IPS-NIHi7 (cell line): ENCODE measurements around the gene TMTC1.

Source experiments
- DNase-seq: peaks from one replicate; pipeline ENCODE4 v3.0.0; 2012; ENCODE audit warnings: mixed read lengths; ENCODE audit errors: extremely low spot score

TMTC1 gene

DNA sequence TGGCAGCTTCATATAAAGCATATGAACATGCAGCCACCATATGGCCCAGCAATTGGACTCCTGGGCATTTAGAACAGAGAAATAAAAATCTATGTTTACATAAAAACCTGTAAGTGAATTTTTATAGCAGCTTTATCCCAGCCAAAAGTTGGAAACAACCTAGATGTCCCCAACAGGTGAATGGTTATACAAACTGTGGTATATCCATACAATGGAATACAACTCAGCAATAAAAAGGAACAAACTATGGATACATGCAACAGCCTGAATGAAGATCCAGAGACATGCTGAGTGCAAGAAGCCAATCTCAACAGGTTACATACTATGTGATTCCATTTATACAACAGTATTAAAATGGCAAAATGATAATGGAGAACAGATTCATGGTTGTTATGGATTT, 3.7 kb downstream of the TMTC1 start:
- no peak for DNase-seq

- no peak for DNase-seq
Observed at GRCh38 chr12:29778531-29778930, 5.2 kb downstream of the TMTC1 start.

DNA sequence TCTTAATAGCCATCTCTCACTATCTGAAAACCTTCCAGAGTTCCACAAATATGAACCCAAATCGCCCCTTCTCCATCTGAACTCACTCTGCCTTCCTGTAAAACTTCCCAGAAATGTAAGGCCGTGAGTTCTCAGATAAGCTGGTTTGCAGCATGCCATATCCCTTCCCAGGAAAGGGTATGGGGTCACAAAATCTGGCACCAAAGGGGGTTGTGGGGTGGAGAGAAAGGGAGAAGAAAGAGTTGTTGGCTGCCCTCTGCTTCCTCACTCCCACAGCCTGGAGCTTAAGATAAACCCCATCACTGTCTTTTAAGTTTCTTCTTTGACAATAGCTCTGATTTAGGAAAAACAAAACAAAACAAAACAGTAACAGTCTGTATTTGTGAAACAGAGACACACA, 10.7 kb downstream of the TMTC1 start:
- no peak for DNase-seq

GRCh38 chr12:29771786-29772185, 12.0 kb downstream of the TMTC1 start:
- DNase-seq, result no peak

DNA sequence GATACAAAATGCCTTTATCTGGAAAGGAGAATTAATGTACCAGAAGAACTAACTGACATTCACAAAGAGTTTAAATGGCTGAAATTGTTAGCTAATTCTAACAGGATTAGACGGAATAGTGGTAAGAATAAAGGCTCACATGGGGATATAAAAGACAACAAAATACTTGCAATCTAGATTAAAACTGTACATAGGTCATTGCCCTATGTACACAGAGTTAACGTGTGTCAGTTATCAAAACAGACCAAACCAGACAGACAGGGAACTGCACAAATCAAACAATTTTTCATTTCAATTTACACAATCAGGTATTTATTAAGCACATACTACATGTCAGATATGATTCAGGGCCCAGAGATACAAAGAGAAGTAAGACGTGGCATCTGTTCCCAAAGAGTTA, 12.6 kb downstream of the TMTC1 start:
- DNase-seq, result no peak

DNA sequence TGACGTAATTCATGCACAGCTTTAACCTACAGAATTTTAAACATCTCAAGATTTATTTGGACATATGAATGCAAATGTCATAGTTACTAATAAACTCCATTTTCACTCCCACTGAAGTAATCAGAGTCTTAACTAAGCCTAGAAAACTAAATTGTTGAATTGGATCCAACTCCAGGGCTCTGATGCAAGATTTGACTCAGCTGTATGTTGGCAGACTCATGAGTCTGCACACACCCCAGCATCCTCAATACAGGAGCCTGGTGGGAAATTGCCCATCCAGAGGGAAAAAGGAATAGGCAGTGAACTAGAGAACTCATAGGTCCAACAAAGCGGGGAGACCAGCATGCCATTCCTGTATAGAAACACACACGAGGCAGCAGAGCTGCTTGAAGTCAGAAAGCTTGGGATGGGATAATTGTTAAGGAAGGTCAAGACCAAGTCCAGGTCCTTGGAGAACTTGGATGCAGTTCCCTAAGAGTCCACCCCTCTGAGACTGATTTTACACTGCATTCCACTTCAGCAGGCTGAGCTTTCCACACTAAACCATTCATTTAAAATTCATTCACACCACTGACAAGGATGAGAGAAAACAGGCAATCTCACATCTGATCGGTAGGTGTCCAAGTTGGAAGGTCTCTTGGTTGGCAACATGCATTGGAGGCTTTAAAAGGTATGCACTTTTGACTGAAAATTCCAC, 14.4 kb downstream of the TMTC1 start:
- DNase-seq, result no peak

DNA sequence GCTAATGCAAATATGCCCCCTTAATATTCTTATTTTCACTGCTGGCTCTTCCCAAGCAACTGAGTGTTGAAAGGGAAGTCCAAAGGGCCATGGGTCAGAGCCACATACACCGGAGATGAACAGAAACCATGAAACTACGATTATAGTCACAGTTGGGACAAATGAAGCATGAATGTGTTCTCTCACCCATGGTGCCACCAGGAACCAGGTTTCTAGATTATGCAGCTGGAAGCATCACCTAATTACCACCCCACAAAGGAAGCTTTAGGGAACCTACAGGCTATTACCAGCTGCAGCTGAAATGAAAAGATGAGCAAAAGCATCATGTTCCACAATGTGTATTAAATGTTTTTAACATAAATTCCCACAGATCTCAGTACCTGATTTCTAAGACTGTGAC, 15.4 kb downstream of the TMTC1 start:
- no peak for DNase-seq

- no peak for DNase-seq
Observed at GRCh38 chr12:29763301-29763683, 20.4 kb downstream of the TMTC1 start.

DNA sequence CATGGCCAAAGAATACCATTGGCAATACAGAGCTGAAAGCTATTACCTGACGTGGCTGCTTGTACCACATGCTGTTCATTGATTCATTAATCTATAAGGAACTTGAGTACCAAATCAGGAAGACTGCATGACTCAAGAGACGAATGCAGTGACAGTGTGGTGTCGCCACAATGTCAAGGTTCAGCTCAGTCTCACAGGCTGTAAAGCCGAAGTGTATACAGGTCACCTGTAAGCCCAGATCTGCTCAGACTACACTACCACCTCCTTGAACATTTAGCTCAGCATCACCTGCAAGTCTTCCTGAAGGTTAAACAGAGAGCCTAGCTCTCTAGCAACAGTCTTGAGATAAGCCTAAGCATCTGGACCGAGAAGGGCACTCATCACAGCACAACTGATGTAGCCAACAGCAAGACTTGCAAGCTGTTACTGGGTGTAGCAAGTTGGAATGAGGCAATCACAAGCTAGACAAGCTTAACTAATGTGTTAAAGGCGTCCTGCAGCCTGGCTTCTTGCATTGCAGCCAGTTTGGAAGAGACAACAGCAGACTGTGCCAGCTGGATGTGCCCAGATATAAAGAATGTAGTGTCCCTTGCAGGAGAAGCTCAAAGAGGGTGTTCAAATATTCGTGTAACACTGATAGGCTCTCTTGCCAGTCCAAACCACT, 21.0 kb downstream of the TMTC1 start:
- no peak for DNase-seq

- DNase-seq, result no peak
Observed at GRCh38 chr12:29759950-29760349, 23.8 kb downstream of the TMTC1 start.

DNA sequence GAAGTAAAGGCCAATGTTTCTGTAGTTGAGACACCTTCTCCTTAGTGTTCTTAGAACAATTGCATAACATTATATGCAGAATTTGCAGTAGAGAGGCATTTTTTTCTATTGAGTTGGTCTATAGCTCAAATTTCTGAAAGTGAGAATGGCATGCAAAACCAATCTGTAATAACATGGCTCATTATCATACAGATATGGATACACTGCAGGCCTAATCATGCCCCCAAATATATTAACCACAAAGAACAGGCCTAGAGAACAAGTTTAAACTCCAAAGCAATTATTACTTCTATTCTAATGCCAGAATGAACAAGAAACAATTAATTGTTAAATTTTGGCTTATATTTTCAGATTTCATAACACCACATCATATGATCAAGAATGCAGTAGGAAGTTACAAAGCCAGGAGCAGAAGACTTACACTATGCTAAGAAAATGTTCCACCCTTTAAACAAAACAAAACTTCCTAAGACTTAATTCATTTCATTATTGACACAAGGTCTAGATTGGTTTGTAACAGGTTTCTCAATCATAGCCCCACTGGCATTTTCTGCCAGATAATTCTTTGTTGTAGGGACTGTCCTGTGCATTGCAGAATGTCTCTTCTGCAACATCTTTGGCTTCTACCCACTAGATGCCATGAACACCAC, 26.9 kb downstream of the TMTC1 start:
- DNase-seq, result no peak

GRCh38 chr12:29754235-29755189, 29.2 kb downstream of the TMTC1 start:
- no peak for DNase-seq

DNA sequence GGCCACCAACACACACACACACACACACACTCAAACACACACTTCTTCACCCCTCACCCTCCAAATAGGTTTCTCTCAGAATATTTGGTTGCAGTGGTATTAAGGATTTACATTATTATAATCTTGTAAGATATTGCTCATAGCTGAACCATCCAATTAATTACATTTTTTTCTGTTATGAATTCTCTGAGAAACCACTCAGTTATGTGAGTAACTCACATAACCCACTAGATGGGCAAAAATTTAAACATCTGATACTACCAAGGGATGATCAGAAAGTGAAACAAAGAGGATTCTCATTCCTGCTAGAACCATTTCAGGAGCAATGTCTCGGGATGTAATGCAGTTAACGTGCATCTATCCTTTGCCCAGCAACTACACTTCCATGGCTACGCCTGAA, 31.6 kb downstream of the TMTC1 start:
- DNase-seq, result no peak

GRCh38 chr12:29751676-29752075, 32.1 kb downstream of the TMTC1 start:
- DNase-seq, result no peak

- DNase-seq, result no peak
Observed at GRCh38 chr12:29750928-29751220, 32.9 kb downstream of the TMTC1 start.

- DNase-seq, result no peak
Observed at GRCh38 chr12:29750131-29750927, 33.4 kb downstream of the TMTC1 start.

DNA sequence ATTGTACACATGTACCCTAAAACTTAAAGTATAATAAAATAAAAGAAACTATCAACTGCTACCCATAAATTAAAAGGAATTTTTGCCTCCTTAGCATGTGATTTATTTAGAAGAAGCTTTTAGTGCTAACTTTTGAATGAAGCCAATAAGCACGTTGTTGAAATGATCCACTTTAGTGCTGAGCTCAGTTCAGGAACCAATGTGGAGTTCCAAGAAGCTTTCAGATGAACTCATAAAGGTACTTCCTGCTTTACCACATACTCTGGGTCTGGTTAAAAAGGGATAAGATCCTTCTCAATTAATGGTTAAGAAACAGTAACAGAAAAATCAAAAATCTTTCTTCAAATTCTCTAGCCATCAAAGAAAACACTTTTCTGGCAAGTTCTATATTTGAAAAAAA, 39.4 kb downstream of the TMTC1 start:
- DNase-seq, result no peak

- DNase-seq, result peak; percentile 26
Observed at GRCh38 chr12:29743801-29744200, 39.9 kb downstream of the TMTC1 start.

- DNase-seq, result no peak
Observed at GRCh38 chr12:29743077-29743476, 40.7 kb downstream of the TMTC1 start.

- DNase-seq, result no peak
Observed at GRCh38 chr12:29742646-29743045, 41.1 kb downstream of the TMTC1 start.
